ENCODE measurements around the gene CLN6.

CLN6 gene

GRCh38 chr15:68229386-68230156 lies at the start of gene CLN6:
Gene CLN6 (minus strand): TSS chr15:68229728. CDS start chr15:68229584, 144 bp downstream.
- peak; percentile 94 for DNase-seq (ENCODE audit: low read depth)
- H3K36me3 ChIP-seq (ENCODE audit: control insufficient read depth, insufficient read depth, low read length, severe bottlenecking) = no peaks in the 10 kb centered on the region
- H3K27me3 ChIP-seq (replicated peaks; ENCODE audit: control insufficient read depth, insufficient read depth, low read length) = no peaks in the 10 kb centered on the region
- peak within 1 kb of the TSS; percentile 86 for H3K9ac ChIP-seq (ENCODE audit: low read length)
- no peaks in the 10 kb centered on the region for H3K9me3 ChIP-seq (ENCODE audit: control insufficient read depth, low read length)
- H3K4me3 ChIP-seq (ENCODE audit: low read length) = peak within 1 kb of the TSS; percentile 88
- H3K4me1 ChIP-seq (ENCODE audit: control insufficient read depth, insufficient read depth, low read length) = peaks cover 17% of the 10 kb centered on the region

DNA sequence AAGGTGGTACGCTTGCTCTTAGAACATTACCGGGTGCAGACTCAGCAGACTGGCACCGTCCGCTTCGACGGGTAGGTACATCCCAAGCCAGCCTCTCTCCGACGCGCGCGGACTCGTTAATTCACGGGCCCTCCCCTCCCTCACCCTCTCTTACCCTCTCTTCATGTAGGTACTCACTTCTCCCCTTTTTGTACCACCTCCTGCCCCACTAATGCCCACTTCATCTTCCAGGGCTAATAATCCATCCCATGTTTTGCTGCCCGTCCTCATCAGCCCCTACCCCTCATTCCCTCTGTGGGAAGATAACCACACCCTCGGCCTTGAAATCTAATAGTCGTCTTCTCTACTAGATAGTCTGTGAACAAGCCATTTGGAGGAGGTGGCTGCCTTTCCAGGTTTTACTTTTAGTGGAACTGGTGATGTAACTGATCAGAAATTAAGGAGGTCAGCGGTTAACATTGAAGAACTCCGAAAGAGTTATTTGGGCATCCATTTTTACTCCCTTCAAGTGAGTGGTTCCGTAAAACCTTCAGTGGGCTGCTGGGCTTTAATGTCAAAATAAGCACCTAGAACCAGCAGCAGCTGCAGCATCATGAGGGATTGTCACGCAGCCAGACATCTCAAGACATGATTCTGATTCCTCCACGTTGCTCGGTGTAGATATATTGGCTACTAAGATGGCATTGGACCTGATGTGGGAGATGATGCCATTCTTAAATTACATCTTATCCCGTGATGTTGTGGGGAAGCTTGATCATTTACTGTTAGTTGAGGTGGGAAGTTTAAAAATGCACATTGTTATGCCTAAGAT lies 49.3 kb upstream of the CLN6 start:
- H3K9ac ChIP-seq (ENCODE audit: low read length) = peak overlapping the region; percentile 99
- H3K36me3 ChIP-seq (ENCODE audit: control insufficient read depth, insufficient read depth, low read length, severe bottlenecking) = no peaks in the 10 kb centered on the region
- H3K4me3 ChIP-seq (ENCODE audit: low read length) = peak overlapping the region; percentile 97
- DNase-seq (ENCODE audit: low read depth) = peak; percentile 62
- H3K9me3 ChIP-seq (ENCODE audit: control insufficient read depth, low read length) = no peaks in the 10 kb centered on the region
- peaks cover 52% of the 10 kb centered on the region for H3K4me1 ChIP-seq (ENCODE audit: control insufficient read depth, insufficient read depth, low read length)
- no peaks in the 10 kb centered on the region for H3K27me3 ChIP-seq (replicated peaks; ENCODE audit: control insufficient read depth, insufficient read depth, low read length)

GRCh38 chr15:68278345-68278594 lies 48.7 kb upstream of the CLN6 start:
- Histone ChIP-seq H3K9me3 (ENCODE audit: control insufficient read depth, low read length) (no peaks in the 10 kb centered on the region), H3K4me1 (ENCODE audit: control insufficient read depth, insufficient read depth, low read length) (peaks cover 55% of the 10 kb centered on the region), H3K27me3 (replicated peaks; ENCODE audit: control insufficient read depth, insufficient read depth, low read length) (no peaks in the 10 kb centered on the region), H3K4me3 (ENCODE audit: low read length) (peak overlapping the region; percentile 97), H3K9ac (ENCODE audit: low read length) (peak overlapping the region; percentile 99), H3K36me3 (ENCODE audit: control insufficient read depth, insufficient read depth, low read length, severe bottlenecking) (no peaks in the 10 kb centered on the region)
- no peak for DNase-seq (ENCODE audit: low read depth)

GRCh38 chr15:68277603-68278344 lies 48.2 kb upstream of the CLN6 start, which contains the start of gene FEM1B:
Gene FEM1B (plus strand): TSS chr15:68277745. CDS start chr15:68278418, 673 bp downstream.
- Histone ChIP-seq H3K4me3 (ENCODE audit: low read length) (peak within 1 kb of the TSS; percentile 97), H3K9ac (ENCODE audit: low read length) (peak within 1 kb of the TSS; percentile 99), H3K27me3 (replicated peaks; ENCODE audit: control insufficient read depth, insufficient read depth, low read length) (no peaks in the 10 kb centered on the region), H3K9me3 (ENCODE audit: control insufficient read depth, low read length) (no peaks in the 10 kb centered on the region), H3K36me3 (ENCODE audit: control insufficient read depth, insufficient read depth, low read length, severe bottlenecking) (no peaks in the 10 kb centered on the region), H3K4me1 (ENCODE audit: control insufficient read depth, insufficient read depth, low read length) (peaks cover 56% of the 10 kb centered on the region)
- peak; percentile 96 for DNase-seq (ENCODE audit: low read depth)

DNA sequence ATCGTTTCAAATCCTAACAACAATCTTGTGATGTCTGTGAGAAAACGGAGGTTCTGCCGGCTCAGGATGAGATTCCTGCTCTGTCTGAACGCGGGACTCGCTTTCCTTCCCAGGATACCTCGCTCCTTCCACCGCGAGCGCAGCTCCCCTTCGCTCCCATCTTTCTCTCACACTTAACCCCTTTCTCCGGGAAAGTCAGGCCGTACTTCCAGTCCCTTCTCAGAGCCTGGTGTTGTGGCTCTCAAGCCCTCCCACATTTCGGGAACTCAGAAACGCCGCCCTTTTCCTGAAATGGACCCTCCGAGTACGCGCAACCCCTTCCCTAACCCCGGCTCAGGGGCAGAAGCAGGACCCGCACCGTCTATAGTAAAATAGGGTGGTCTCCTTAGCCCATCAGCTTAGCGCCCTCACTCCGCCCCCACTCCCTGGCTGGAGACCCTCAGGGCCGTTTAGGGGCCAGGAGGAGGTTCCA lies 47.6 kb upstream of the CLN6 start:
- peaks cover 56% of the 10 kb centered on the region for H3K4me1 ChIP-seq (ENCODE audit: control insufficient read depth, insufficient read depth, low read length)
- DNase-seq (ENCODE audit: low read depth) = peak; percentile 56
- H3K4me3 ChIP-seq (ENCODE audit: low read length) = peak overlapping the region; percentile 97
- H3K9ac ChIP-seq (ENCODE audit: low read length) = peak overlapping the region; percentile 99
- no peaks in the 10 kb centered on the region for H3K36me3 ChIP-seq (ENCODE audit: control insufficient read depth, insufficient read depth, low read length, severe bottlenecking)
- no peaks in the 10 kb centered on the region for H3K9me3 ChIP-seq (ENCODE audit: control insufficient read depth, low read length)
- no peaks in the 10 kb centered on the region for H3K27me3 ChIP-seq (replicated peaks; ENCODE audit: control insufficient read depth, insufficient read depth, low read length)

GRCh38 chr15:68276668-68277067 lies 47.1 kb upstream of the CLN6 start:
- H3K36me3 ChIP-seq (ENCODE audit: control insufficient read depth, insufficient read depth, low read length, severe bottlenecking) = no peaks in the 10 kb centered on the region
- DNase-seq (ENCODE audit: low read depth) = no peak
- no peaks in the 10 kb centered on the region for H3K9me3 ChIP-seq (ENCODE audit: control insufficient read depth, low read length)
- no peaks in the 10 kb centered on the region for H3K27me3 ChIP-seq (replicated peaks; ENCODE audit: control insufficient read depth, insufficient read depth, low read length)
- peak overlapping the region; percentile 99 for H3K9ac ChIP-seq (ENCODE audit: low read length)
- peak overlapping the region; percentile 97 for H3K4me3 ChIP-seq (ENCODE audit: low read length)
- peaks cover 56% of the 10 kb centered on the region for H3K4me1 ChIP-seq (ENCODE audit: control insufficient read depth, insufficient read depth, low read length)

DNA sequence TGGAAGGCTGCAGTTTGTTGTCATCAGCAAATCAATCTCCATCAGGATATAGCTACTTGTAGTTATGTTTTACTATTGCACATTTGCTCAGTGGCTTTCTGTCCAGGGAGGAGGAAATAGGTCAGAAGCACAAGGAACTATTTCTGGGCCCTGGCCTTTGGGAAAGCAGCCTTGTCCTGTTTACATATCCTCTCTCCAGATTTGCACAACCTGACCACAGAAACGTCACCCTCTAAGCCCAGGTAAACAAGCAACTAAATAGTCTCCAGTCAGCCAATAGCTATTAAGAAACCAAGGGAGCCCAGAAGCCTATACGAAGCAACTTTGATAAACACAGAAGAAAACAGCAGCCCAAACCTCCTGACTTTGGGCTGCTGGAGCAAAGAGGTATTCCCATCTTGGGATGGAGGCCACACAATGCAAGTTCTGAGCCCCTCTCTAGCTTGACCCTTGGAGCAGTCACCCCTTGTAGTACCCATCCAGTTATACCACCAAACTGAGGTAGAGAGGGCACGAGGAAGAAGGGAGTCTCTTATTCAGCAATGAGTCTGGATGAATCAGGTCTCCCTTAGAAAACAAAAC lies 45.7 kb upstream of the CLN6 start:
- DNase-seq (ENCODE audit: low read depth) = no peak
- Histone ChIP-seq H3K9ac (ENCODE audit: low read length) (no peak overlapping the region), H3K36me3 (ENCODE audit: control insufficient read depth, insufficient read depth, low read length, severe bottlenecking) (no peaks in the 10 kb centered on the region), H3K4me3 (ENCODE audit: low read length) (no peak overlapping the region), H3K27me3 (replicated peaks; ENCODE audit: control insufficient read depth, insufficient read depth, low read length) (no peaks in the 10 kb centered on the region), H3K4me1 (ENCODE audit: control insufficient read depth, insufficient read depth, low read length) (peaks cover 52% of the 10 kb centered on the region), H3K9me3 (ENCODE audit: control insufficient read depth, low read length) (no peaks in the 10 kb centered on the region)

- Histone ChIP-seq H3K36me3 (ENCODE audit: control insufficient read depth, insufficient read depth, low read length, severe bottlenecking) (no peaks in the 10 kb centered on the region), H3K9ac (ENCODE audit: low read length) (no peak overlapping the region), H3K4me1 (ENCODE audit: control insufficient read depth, insufficient read depth, low read length) (peaks cover 43% of the 10 kb centered on the region), H3K27me3 (replicated peaks; ENCODE audit: control insufficient read depth, insufficient read depth, low read length) (no peaks in the 10 kb centered on the region), H3K9me3 (ENCODE audit: control insufficient read depth, low read length) (no peaks in the 10 kb centered on the region), H3K4me3 (ENCODE audit: low read length) (no peak overlapping the region)
- DNase-seq (ENCODE audit: low read depth) = no peak
Observed at GRCh38 chr15:68274201-68274848, 44.8 kb upstream of the CLN6 start.

GRCh38 chr15:68272721-68273271 lies 43.3 kb upstream of the CLN6 start:
- peaks cover 40% of the 10 kb centered on the region for H3K4me1 ChIP-seq (ENCODE audit: control insufficient read depth, insufficient read depth, low read length)
- DNase-seq (ENCODE audit: low read depth) = no peak
- no peaks in the 10 kb centered on the region for H3K27me3 ChIP-seq (replicated peaks; ENCODE audit: control insufficient read depth, insufficient read depth, low read length)

DNA sequence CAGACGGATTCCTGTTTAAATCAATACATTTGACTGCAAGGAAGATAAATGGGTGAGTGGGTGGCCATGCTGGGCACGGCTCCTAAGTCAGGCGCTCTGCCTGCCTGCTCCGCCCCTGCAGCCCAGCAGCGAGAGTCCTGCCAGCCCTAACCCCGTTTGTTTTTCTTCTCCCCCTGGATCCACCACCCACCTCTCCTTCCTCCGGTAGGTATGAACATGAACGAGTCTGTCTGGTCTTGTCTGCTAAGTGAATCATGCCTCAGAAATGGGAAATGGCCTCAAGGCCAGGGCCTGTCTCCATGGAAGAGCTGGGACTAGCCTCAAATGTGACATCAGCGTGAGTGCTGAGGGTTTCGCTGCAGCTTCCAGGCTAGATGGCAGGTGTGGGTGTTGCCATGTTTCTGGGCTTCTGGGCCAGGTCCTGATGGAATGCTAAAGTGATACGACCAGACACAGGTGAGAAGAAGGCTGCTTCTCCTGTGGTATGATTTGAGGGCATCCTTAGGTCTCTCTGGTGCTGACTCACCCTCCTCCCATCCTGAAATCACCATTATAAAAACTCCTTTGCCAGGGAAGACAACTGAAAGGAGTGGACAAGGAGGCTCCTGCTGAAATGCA lies 42.4 kb upstream of the CLN6 start:
- no peaks in the 10 kb centered on the region for H3K36me3 ChIP-seq (ENCODE audit: control insufficient read depth, insufficient read depth, low read length, severe bottlenecking)
- DNase-seq (ENCODE audit: low read depth) = peak; percentile 75

More at GRCh38 chr15:68272721-68273271, 43.3 kb upstream of the CLN6 start:
- no peaks in the 10 kb centered on the region for H3K9me3 ChIP-seq (ENCODE audit: control insufficient read depth, low read length)
- no peak overlapping the region for H3K4me3 ChIP-seq (ENCODE audit: low read length)
- peak overlapping the region; percentile 57 for H3K9ac ChIP-seq (ENCODE audit: low read length)
- H3K36me3 ChIP-seq (ENCODE audit: control insufficient read depth, insufficient read depth, low read length, severe bottlenecking) = no peaks in the 10 kb centered on the region

More for the DNA sequence above, 42.4 kb upstream of the CLN6 start:
- H3K9me3 ChIP-seq (ENCODE audit: control insufficient read depth, low read length) = no peaks in the 10 kb centered on the region
- H3K27me3 ChIP-seq (replicated peaks; ENCODE audit: control insufficient read depth, insufficient read depth, low read length) = no peaks in the 10 kb centered on the region
- H3K9ac ChIP-seq (ENCODE audit: low read length) = peak overlapping the region; percentile 57
- H3K4me3 ChIP-seq (ENCODE audit: low read length) = peak overlapping the region; percentile 56
- peaks cover 38% of the 10 kb centered on the region for H3K4me1 ChIP-seq (ENCODE audit: control insufficient read depth, insufficient read depth, low read length)

All from adipocyte (in vitro differentiated cells).